ENCODE results near the gene NSD1.

Gene NSD1

DNA sequence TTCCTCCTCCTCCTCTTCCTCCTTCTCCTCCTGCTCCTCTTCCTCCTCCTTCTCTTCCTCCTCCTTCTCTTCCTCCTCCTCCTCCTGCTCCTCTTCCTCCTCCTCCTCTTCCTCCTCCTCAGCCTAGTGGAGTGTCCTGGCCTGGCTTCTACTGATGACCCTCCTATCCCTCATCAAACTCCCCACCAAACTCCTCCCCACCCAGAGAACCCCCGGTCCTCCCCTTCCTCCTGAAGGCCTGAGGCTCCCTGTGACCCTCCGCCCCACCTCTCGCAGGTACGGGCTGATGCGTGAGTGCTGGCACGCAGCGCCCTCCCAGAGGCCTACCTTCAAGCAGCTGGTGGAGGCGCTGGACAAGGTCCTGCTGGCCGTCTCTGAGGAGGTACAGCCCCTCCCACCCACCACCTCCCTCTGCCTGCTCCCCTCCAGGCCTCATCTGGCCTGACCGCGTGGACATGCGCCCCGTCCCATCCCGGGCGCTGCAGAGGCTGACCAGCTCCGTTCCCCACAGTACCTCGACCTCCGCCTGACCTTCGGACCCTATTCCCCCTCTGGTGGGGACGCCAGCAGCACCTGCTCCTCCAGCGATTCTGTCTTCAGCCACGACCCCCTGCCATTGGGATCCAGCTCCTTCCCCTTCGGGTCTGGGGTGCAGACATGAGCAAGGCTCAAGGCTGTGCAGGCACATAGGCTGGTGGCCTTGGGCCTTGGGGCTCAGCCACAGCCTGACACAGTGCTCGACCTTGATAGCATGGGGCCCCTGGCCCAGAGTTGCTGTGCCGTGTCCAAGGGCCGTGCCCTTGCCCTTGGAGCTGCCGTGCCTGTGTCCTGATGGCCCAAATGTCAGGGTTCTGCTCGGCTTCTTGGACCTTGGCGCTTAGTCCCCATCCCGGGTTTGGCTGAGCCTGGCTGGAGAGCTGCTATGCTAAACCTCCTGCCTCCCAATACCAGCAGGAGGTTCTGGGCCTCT, 36.3 kb upstream of the NSD1 start:
- in situ Hi-C loops (cut with MboI; ENCODE audit: low sequenced_read_pairs) = no loop called here

DNA sequence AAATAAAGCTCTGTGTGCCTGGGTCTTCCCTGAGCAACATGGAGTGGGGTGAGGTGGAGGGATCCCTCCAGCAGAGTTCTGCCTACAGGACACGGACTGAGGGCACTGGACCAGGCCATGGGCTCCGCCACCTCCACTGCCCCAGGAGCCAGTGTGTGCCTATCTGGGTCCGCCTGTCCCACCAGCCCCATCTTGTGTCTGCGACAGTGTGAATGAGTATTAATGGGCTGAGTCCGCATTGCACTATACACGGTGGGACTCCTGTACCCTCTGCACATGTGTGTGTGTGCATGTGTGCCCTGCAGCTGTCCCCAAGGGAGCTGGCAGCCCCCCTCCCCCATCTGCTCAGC, 35.5 kb upstream of the NSD1 start:
- in situ Hi-C loops (cut with MboI; ENCODE audit: low sequenced_read_pairs) = no loop called here

DNA sequence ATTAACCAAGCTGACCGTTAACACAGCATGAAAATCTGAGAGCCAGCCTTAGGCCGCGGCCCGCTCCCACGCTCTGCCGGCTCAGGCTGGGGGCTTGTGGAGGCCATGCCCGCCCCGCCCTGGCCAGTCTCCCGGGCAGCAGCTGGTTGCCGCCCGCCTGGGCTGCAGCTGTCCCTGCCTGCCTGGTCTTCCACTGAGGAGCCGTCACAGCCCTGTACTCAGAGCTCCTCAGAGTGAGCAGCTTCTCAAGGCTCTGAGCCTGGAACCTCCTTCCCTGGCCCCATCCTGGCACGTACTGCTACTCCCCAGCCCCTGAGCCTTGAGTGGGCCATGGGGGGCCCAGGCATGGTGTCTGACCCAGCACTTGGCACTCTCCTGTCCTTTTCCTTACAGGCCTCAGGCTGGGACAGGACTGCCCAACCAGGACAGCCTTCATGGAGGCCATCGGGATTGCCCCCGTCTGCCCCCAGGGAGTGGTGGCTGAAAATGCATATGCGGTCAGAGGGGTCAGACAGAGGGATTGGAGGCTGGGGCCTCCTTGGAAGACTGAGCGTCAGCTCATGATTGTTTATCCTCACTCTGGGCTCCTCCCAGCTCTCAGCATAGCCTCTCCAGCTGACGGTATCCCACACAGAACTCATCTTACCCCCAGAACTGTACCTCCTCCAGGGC, 35.0 kb upstream of the NSD1 start:
- in situ Hi-C loops (cut with MboI; ENCODE audit: low sequenced_read_pairs) = no loop called here

DNA sequence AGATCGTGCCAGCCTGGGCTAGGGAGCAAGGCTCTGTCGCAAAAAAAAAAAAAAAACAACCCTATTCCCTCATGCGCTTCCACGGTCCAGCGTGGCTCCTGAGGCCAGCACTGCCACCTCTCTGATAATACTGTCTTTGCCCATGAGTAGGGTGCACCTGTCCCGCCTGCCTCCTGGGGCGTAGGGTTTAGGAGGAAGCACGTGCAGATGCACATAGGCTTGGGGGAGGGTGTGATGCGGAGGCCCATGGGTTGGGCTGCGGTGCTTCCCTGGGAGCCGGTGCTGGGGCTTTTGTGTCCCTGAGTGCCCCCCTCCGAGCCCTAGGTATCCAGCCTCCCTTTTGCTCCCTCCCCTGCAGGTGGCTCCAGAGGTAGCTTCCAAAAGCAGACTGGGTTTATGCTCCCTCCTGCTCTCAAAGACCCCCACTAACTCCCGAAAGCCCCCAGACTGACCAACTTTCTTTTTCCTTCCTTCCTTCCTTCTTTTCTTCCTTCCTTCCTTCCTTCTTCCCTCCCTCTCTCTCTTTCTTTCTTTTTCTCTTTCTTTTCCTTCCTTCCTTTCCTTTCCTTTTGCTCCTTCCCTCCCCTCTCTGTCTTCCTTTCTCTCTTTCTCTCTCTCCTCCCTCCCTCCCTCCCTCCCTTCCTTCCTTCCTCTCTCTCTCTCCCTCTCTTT, 34.0 kb upstream of the NSD1 start:
- in situ Hi-C loops (cut with MboI; ENCODE audit: low sequenced_read_pairs) = loop anchor here (10.0 kb wide), 1 partner anchor 435 kb away; no protein-coding TSS in a partner anchor

DNA sequence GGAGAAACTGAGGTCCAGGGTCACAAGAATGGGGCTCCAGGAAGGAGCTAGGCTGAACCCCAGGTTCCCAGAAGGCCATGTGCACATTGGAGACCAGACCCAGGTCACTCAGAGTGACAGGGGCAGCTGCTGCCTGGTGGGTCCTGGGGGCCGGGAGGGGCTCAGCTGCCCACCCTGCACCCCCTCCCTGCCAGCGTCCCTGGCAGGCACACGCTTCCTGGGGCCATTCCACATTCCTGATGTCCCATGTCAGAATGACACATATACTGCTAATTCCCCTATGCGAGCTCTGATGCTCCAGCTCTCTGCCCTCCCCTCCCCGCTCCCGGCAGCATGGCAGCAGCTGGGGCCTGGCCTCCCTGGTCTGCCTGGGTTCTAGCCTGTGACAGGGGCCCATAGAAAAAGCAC, 32.9 kb upstream of the NSD1 start:
- in situ Hi-C loops (cut with MboI; ENCODE audit: low sequenced_read_pairs) = loop anchor here (10.0 kb wide), 1 partner anchor 436 kb away; no protein-coding TSS in a partner anchor

DNA sequence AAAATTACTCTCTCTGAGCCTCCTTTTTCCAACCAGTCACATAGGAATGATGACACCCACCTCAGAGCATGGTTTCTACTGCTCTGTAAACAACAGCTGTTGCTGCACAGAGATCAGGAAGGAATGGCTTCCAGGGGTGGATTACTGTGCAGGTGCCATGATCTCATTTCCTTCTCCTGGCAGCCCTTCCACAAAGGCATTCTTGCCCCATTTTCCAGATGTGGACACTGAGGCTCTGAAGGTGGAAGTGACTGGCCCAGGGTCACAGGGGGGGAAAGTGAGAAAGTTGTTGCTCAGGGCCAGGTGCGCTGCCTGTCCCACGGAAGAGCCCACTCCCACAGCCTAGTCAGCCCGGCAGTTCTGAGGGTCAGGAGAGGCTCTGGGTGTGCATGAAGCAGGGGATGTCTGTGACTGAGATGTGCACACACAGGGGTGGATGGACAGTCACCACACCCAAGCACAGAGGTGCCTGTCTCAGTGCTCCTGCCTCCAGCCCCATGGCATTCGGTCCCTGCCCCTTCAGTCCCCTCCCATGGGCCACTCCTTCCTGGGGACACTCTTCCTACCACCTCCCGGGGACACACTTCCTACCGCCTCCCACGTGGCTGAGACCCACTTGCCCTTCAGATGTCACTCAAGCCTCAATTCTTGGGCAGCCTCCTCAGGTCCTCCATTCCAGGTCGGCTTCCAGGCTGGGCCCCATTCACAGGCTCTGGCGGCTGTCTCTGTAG, 29.9 kb upstream of the NSD1 start:
- in situ Hi-C loops (cut with MboI; ENCODE audit: low sequenced_read_pairs) = loop anchor here (10.0 kb wide), 1 partner anchor 439 kb away; no protein-coding TSS in a partner anchor

DNA sequence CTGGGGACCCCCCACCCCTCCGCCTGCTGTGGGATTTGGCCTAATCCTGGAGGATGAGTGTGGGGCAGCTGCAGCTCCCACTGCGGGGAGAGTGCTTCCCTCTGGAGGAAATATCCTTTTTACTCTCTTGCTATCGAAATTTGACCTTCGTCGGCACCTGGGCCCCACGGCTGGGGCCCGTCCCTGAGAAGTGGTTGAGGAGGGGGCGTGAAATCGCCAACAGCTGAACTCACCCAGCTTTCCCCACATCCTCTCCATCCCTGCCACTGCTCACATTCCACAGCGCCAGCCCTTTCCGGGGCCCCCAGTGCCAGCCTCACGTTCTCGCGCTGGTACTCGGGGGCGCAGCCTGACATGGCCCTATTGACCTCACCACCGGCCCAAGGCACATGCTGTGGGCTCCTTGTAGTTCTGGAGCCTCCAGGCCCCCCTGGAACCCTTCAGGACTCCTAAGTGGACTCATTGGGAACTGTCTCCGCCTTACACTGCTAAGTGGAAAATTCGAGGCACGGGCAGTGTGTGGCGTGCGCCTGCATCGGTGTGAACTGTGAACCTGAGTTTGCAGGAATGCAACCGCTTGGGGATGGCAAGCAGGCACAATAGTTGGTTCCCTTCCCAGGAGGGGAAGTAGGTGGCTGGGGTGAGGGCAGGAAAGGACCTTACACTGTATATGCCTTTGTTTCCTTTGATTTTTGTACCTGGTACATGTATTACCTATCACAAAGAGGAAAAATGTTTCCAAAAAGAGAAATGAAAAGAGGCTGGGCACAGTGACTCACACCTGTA, 27.7 kb upstream of the NSD1 start:
- in situ Hi-C loops (cut with MboI; ENCODE audit: low sequenced_read_pairs) = loop anchor here (10.0 kb wide), 1 partner anchor 441 kb away; no protein-coding TSS in a partner anchor

DNA sequence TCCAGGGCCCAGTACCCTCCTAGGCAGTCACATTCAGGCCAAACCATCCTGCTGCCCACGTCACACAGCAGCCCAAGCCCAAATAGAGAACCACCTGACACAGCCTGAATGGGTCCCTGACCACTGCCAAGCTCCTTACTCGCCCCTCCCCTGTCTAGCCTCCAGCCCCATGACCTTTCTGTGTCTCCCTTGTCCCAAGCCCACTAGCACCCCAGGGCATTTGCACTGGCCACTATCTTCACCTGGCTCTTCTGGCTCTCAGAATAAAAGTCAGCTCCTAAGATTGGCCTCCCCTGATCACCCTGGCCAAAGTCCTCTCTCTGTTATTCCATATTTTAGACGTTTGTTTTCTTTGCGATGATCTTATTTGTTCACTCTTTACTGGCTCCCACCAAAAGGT, 26.4 kb upstream of the NSD1 start:
- in situ Hi-C loops (cut with MboI; ENCODE audit: low sequenced_read_pairs) = loop anchor here (10.0 kb wide), 1 partner anchor 442 kb away; no protein-coding TSS in a partner anchor

DNA sequence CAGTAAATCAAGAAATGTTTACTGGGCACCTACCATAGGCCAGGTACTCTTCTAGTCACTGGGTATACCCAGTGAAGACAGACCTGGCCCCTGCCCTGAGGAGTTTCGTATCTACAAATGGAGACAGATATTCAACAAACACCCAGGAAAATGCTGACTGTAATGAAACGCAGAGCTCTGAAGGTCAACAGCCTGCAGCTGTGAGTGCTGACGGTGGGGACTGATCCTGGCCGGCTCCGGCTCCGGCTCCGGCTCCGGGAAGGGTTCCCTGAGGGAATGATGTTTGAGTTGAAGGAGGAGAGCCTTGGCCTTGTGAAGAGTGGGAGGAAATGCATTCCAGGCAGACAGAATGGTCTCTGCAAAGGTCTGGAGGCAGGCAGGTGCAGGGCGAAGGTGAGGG, 23.8 kb upstream of the NSD1 start:
- in situ Hi-C loops (cut with MboI; ENCODE audit: low sequenced_read_pairs) = loop anchor here (10.0 kb wide), 1 partner anchor 445 kb away; no protein-coding TSS in a partner anchor

DNA sequence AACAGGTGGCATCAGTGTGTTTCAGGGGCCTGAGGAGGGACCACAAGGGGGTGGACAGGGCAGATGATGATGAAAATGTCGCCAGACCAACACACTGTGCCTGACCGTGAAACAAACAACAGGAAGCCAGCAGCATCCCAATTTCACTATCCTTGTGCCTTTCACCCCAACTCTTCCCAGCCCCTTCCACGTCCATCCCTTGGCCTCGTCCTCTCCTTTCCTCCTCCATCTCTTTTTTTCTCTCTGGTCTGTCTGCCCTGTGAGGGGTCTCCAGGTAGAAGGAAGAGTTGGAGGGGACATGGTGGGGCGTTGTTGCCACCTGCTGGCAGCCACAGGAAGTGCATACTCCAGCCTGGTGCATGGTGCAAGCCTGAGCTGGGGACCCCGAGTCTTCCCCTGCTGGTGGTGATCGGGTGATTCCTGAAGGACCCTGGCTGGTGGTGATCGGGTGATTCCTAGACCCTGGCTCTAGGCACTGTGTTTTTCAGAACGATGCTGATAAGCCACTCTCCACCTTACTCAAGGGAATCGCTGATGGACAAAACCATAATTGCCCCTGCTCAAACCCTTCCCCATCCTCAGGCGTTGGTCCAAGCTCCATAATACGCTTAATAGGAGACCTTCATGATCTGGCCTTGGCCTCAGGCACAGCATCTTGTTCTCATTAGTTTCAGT, 21.7 kb upstream of the NSD1 start:
- in situ Hi-C loops (cut with MboI; ENCODE audit: low sequenced_read_pairs) = no loop called here

DNA sequence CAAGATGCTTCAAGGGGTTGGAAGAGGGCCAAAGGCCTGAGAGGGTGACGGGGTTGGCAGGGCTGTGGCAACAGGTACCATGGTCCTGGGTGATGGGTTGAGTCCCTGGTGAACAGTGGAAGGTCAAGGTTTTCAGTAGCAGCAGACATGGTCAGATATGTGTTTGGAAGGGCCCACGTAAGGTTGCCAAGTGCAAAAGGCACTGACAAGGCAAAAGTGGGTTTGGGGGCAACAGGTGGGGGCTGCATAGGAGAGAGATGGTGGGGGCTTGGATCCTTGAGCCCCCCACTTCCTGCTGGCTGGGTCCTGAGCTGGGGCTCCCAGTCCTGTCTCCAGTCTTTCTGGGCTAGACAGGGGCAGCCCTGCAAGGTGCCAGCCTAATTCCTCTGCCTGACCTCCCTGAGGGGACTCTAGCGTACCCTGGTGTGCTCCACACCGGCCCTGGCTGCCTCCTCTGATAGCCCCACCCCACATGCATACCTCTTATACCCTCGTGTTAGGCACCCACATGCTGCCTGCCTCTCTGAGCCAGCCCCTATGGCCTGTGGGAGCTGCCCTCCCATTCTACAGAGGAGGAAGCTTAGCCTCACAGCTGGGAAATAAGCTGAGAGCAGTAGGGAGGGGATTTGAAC, 20.9 kb upstream of the NSD1 start:
- in situ Hi-C loops (cut with MboI; ENCODE audit: low sequenced_read_pairs) = no loop called here

DNA sequence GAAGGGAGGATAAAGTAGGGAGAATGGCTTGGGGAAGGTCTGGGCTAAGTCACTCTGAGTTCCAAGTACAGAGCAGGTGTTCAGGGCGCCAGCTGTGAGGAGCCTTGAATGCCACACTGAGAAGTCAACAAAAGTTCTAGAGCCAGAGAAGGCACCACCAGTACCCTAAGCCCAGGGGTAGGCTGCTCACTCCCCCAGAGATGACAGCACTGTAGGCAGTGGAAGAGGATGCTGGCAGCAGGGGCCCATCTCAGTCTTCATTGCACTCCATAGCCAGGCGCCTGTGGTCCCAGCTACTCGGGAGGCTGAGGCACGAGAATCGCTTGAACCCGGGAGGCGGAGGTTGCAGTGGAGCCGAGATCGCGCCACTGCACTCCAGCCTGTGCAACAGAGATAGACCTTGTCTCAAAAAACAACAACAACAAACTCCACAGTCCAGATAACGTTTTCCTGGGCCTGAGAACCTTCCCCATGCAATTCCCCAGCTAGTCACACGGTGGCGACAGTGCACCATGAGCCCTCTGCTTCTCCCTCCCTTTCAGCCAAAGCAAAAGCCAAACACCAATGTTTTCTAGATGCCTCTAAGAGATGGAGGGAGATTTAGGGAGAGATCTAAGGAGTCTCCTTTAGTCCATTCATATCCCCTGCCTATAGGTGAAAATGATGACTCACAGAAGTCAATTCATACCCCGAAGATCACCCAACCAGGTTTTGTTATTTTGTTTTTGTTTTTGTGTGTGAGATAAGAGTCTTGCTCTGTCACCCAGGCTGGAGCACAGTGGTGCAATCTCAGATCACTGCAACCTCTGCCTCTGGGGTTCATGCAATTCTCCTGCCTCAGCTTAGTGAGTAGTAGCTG, 19.8 kb upstream of the NSD1 start:
- in situ Hi-C loops (cut with MboI; ENCODE audit: low sequenced_read_pairs) = no loop called here

DNA sequence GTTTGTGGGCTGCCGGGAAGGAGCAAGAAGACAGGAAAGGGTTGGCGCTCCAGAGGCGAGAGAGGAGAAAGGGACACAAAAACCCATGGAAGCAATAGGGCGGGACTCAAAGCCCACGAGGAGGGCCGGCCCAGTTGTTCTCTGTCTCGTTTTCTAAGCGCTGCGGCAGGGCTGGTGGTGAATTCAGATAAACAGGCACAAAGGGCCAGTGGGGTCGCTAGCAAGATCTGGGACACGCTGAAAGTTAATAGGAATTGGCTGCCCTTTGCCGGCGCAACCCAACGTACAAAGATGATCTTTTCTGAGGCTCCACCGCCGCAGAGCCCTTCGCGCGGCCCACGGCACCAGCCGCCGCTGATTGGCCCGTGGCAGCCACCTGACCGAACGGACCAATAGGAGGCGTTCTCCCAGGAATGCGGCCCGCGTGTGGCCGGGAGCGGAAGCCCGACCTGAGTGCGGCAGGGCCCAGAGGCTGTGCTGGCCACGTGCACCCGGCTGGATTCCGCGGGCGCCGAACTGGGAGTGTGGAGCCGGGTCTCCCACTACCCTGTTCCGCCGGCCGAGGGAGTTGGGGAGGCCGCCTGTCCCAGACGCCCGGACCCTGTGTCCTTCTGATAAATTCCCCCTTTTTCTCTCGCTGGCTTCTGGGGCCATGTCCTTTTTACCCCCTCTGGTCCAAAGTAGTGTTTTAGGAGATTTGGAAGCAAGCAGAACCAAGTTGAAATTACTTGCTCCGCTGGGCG, 16.8 kb upstream of the NSD1 start:
- in situ Hi-C loops (cut with MboI; ENCODE audit: low sequenced_read_pairs) = no loop called here

DNA sequence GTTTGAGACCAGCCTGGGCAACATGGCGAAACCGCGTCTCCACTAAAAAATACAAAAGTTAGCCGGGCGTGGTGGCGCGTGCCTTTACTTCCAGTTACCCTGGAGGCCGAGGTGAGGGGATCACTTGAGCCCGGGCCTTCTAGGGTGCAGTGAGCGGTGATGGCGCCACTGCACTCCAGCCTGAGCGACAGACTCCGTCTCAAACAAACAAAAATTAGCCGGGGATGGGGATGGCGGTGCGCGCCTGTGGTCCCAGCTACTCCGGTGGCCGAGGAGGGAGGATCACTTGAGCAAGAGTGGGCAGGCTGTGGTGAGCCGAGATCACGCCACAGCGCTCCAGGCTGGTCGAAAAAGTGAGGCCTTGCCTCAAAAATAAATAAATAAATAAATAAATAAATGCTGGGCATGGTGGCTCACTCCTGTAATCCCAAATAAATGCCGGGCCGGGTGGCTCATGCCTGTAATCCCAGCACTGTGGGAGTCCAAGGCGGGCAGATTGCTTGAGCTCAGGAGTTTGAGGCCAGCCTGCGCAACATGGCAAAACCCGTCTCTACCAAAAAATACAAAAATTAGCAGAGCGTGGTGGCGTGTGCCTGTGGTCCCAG, 16.0 kb upstream of the NSD1 start:
- in situ Hi-C loops (cut with MboI; ENCODE audit: low sequenced_read_pairs) = no loop called here

DNA sequence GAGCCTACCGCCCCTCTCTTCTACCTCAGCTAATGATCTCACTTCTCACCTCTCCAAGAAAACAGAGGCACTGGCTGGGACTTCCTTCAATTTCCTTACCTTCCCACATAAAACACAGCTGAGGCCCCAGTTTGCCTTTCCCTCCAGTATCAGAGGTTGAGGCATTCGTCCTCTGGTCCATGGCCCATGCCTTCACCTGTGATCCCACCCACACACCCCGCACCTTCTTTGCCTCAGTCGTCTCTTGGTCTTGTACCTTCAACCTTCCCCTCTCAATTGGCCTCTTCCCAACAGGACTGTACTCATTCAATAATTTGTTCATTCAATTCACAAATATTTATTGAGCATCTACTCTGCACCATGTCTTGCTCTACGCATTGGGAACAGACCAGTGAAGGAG, 11.0 kb upstream of the NSD1 start:
- in situ Hi-C loops (cut with MboI; ENCODE audit: low sequenced_read_pairs) = no loop called here

DNA sequence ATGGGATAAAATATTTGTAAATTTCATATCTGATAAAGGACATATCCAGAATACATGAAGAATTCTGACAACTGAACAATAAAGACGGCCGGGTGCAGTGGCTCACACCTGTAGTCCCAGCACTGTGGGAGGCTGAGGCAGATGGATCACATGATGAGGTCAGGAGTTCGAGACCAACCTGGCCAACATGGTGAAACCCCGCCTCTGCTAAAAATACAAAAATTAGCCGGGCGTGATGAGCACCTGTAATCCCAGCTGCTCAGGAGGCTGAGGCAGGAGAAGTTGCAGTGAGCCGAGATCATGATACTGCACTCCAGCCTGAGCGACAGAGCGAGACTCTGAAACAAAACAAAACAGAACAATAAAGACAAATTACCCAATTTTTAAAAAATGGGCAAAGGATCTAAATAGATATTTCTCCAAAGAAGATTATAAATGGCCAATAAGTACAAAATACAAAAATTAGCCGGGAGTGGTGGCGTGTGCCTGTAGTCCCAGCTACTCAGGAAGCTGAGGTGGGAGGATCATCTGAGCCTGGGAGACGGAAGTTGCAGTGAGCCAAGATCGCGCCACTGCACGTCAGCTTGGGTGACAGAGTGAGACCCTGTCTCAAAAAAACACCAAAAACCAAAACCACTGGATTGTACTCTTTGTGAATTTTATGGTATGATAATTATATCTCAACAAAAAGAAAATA, 9.6 kb upstream of the NSD1 start:
- in situ Hi-C loops (cut with MboI; ENCODE audit: low sequenced_read_pairs) = no loop called here

Data from HL-60/S4 treated with retinoic acid at 250 ng/mL for 4 days and 3 days (cell line).